ENCODE results near the gene NR4A2. TPM values are rescaled to one million over a fixed set of nuclear protein-coding genes. Genes with fewer than 3 reads are reported as not detected.

NR4A2 gene
- total RNA-seq, 2 donors from 2014 or later: 27.5 to 36.1 TPM

DNA sequence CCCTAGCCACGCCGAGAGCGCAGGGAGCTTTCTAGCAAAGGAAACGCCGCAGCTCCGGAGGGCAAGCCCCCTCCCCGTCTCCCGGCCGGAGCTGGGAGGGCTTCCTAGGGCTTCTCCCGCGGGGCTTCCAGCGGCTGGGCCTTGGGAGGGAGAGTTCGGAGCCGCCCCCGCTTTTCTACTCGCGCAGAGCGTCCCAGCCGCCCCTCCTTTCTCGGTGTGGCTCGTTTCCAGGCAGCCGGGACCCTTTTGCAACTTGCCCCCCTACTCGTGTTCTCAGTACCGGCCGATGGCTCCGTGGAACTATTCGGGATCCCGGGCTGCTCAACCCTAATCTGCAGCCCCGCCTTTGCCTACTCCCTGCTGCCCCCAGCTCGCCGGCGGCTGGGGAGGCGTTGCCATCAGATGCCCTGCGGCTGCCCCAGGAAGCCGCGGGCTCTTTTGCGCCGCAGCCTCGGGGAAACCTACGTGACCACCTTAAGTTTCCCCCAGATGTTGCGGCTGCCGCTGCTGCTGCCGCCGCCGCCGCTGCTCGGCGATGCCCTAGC, 1.5 kb upstream of the NR4A2 start:
- H3K4me3 Mint-ChIP-seq: peak overlapping the region; percentile 96 to 98
- DNase-seq (peak in 1 of 2 donors; percentile 81), ATAC-seq (replicated peaks in 1 of 2) (peak; percentile 23 to 35)
- H3K27me3 Mint-ChIP-seq (ENCODE audit: low read depth): peaks cover 13% of the 10 kb centered on the region
- peaks cover 14 to 18% of the 10 kb centered on the region in 2 donors for H3K36me3 Mint-ChIP-seq (ENCODE audit: insufficient read depth in 2 of 2)
- H3K9me3 Mint-ChIP-seq: no peaks in the 10 kb centered on the region
- H3K4me1 Mint-ChIP-seq (ENCODE audit: low read depth): peaks cover 71% of the 10 kb centered on the region
- peak overlapping the region; percentile 97 for H3K27ac Mint-ChIP-seq

DNA sequence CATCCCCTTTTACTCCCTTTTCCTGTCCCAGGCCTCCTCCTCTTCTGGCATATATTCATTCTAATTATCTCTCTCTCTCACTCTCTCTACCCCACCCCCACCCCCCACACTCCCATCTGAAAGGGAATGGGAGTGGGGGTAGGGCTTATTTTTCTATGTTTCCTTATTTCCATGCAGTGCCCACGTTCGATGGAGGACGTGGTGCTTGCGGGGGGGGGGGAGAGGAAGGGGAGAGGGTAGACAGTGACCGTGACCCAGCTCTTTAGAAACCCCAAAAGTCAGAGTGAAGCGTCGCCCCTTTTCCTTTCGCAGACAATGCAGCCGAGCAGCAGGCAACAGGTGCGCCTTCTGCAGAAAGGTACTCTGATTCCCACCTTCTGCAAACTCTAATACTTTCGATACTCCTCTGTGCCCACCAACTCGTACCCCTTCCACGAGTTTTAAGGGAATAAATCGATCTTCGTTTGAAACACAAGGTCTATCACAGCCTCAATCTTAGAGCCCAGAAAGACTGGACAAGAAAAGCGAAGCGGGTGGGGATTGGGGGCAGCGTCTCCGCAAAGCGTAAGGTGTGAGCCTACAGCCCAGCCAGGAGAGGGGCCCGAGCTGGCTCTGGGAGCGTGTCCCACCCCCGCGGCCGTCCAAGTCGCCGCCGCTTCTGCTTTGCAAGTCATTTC, 891 bp upstream of the NR4A2 start:
- peaks cover 13% of the 10 kb centered on the region for H3K27me3 Mint-ChIP-seq (ENCODE audit: low read depth)
- peak; percentile 16 for ATAC-seq (replicated peaks in 1 of 2)
- H3K4me1 Mint-ChIP-seq (ENCODE audit: low read depth): peaks cover 70% of the 10 kb centered on the region
- no peaks in the 10 kb centered on the region for H3K9me3 Mint-ChIP-seq
- H3K27ac Mint-ChIP-seq: peak overlapping the region; percentile 97
- DNase-seq: peak; percentile 75 to 76
- peak overlapping the region; percentile 96 to 98 for H3K4me3 Mint-ChIP-seq
- H3K36me3 Mint-ChIP-seq (ENCODE audit: insufficient read depth in 2 of 2): peaks cover 18 to 20% of the 10 kb centered on the region in 2 donors

DNA sequence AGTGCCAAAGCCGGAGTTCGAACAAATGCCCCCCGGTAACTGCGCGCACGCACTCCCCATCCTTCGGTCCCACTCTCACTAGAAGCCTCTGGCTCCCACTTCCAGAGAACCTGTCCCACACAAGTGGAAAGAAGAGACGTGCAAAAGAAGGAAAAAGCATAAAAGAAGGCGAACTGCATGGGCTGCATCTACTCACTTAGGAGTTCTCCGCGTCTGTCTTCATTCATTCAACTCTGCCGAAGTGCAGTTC, 312 bp downstream of the NR4A2 start:
- peaks cover 70% of the 10 kb centered on the region for H3K4me1 Mint-ChIP-seq (ENCODE audit: low read depth)
- H3K27ac Mint-ChIP-seq: peak overlapping the region; percentile 97
- H3K4me3 Mint-ChIP-seq: peak overlapping the region; percentile 96 to 98
- peaks cover 13% of the 10 kb centered on the region for H3K27me3 Mint-ChIP-seq (ENCODE audit: low read depth)
- no peaks in the 10 kb centered on the region for H3K9me3 Mint-ChIP-seq
- ATAC-seq (replicated peaks in 1 of 2): peak in 1 of 2 donors; percentile 8
- H3K36me3 Mint-ChIP-seq (ENCODE audit: insufficient read depth in 2 of 2): peaks cover 18 to 24% of the 10 kb centered on the region in 2 donors
- DNase-seq: no peak

DNA sequence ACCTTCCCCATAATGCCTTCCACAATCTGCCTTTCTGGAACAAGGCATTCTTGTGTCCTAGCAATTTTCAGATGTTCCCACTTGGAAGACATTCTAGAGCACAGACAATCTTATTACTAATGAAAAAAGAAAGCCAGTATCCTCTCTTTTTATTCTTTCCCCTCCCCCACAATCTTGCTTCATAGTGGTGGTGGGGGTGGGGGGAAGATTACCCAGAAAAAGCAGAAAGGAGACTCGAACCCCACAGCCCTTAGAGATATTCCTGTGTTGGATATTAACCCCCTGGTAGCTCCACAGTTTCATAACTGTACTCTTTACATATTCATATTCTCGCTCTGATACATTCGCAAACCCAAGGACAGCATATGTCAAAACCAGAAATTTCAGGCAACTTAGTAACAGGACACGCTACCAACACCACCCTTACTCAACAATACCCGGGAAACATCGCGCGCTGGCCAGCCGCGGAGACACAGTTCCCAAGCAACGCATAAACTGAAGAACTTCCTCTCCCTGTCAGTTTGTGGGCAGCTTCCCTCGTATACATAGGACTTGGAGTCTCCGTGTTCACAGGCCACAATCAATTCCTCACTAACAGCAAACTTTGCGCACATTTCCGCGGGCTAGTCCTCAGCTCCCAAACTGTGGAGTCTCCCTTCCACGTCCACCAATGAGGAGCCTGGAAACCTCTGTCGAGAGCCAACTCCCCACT, 793 bp downstream of the NR4A2 start:
- Mint-ChIP-seq H3K27me3 (ENCODE audit: low read depth) (peaks cover 13% of the 10 kb centered on the region), H3K27ac (peak overlapping the region; percentile 97), H3K4me1 (ENCODE audit: low read depth) (peaks cover 70% of the 10 kb centered on the region), H3K4me3 (peak overlapping the region; percentile 96 to 98), H3K9me3 (no peaks in the 10 kb centered on the region), H3K36me3 (ENCODE audit: insufficient read depth in 2 of 2) (peaks cover 18 to 27% of the 10 kb centered on the region in 2 donors)
- peak; percentile 13 to 28 for ATAC-seq (replicated peaks in 1 of 2)
- DNase-seq: peak; percentile 60 to 65

DNA sequence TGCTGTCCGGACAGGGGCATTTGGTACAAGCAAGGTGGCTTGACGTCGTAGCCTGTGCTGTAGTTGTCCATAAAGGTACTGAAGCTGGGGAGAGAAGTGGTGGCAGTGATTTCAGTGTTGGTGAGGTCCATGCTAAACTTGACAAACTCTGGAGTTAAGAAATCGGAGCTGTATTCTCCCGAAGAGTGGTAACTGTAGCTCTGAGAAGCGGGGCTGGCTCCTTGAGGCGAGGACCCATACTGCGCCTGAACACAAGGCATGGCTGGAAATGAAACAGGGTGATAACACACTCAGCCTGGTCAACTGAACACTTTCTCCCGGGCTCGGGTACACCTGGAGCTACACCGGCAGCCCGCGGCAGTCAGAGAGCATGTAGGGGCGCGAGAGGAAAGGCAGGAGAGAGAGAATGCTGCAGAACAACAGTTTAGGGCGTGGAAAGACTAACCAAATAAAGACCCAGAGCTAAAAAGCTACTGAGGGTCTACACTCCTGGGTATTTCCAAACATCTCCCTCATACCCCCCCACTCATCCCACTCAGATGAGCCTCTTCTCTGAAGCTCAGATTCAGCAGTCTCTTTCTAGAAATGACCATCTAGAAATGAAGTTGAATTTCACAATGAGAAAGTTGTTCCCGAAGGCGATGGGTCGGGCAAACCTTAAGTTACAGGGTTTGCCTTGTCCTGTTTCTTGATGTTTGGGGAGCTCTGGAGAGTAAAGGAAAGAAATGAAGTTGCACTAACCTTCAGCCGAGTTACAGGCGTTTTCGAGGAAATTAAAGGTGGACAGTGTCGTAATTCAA, 2.4 kb downstream of the NR4A2 start:
- H3K9me3 Mint-ChIP-seq: no peaks in the 10 kb centered on the region
- H3K4me3 Mint-ChIP-seq: peak overlapping the region; percentile 96 to 98
- ATAC-seq (replicated peaks in 1 of 2): no peak
- peaks cover 25 to 39% of the 10 kb centered on the region in 2 donors for H3K36me3 Mint-ChIP-seq (ENCODE audit: insufficient read depth in 2 of 2)
- no peak for DNase-seq
- peaks cover 20% of the 10 kb centered on the region for H3K27me3 Mint-ChIP-seq (ENCODE audit: low read depth)
- no peak overlapping the region for H3K27ac Mint-ChIP-seq
- H3K4me1 Mint-ChIP-seq (ENCODE audit: low read depth): peaks cover 62% of the 10 kb centered on the region

DNA sequence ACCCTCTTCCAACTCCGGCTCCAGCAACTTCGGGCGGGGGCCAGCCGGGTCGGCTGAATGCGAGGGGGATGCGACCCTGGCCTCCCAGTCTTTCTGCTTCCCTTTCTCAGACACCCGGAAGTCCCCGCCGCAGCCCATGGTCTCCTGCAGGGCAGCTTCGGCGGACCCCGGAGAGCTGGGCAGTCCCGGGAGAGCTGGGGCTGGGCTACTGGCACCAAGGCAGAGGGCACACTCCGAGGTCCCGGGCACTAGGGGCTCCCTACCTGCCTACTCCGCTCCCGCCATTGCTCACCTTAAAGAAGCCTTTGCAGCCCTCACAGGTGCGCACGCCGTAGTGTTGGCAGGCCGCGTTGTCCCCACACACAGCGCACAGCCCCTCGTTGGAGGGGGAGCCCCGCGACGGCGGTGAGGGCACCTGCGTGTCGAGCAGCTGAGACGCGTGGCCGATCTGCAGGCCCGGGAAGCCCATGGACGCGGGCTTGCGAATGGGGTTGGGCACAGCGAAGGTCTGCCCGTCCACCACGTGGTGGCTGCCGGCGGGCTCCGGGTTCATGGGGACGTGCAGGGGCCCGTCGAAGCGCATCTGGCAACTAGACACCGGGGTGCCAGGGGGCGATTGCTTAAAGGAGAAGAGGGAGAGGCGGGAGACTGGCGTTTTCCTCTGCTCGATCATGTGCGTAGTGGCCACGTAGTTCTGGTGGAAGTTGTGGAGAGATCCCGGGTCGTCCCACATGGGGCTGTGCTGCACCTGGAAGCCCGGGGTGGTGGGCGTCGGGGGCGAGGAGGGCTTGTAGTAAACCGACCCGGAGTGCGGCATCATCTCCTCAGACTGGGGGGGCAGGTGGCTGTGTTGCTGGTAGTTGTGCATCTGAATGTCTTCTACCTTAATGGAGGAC, 3.2 kb downstream of the NR4A2 start:
- ATAC-seq (replicated peaks in 1 of 2) (no peak), DNase-seq (no peak)
- peaks cover 20% of the 10 kb centered on the region for H3K27me3 Mint-ChIP-seq (ENCODE audit: low read depth)
- H3K4me1 Mint-ChIP-seq (ENCODE audit: low read depth): peaks cover 55% of the 10 kb centered on the region
- H3K4me3 Mint-ChIP-seq: peak overlapping the region; percentile 96 to 98
- no peak overlapping the region for H3K27ac Mint-ChIP-seq
- no peaks in the 10 kb centered on the region for H3K9me3 Mint-ChIP-seq
- peaks cover 26 to 40% of the 10 kb centered on the region in 2 donors for H3K36me3 Mint-ChIP-seq (ENCODE audit: insufficient read depth in 2 of 2)

DNA sequence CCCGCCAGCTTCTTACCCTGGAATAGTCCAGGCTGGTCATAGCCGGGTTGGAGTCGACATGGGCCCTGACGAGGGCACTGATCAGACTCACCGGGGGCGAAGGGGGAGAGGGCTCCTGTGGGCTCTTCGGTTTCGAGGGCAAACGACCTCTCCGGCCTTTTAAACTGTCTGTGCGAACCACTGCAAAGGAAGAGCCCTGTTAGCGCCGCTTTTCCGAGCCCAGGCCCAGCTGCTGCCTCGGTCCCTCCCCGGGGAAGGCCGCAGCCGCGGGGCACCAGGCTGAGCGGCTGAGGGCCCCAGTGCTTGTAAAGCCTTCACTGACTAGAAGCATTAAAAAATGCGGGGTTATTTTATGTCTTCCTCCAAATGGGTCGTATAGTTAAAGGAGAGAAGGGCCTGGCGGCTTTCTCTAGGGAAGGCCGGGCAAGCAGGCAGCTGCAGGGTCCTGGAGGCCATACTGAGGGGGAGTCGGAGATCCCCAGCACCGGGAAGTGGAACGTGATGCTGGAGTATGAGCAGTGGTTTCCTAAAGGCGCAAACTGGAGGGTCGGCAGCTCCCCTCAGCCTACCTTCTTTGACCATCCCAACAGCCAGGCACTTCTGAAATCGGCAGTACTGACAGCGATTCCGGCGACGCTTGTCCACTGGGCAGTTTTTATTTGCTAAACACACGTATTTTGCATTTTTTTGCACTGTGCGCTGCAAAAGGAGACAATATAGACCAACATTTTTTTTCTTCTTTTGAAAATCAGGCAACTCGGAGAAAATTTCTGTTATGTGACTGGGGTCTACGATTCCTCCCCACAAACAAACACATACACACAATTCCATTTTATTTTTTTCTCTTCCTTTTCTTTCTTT, 4.5 kb downstream of the NR4A2 start:
- H3K4me3 Mint-ChIP-seq: peak overlapping the region; percentile 96 to 98
- H3K27ac Mint-ChIP-seq: no peak overlapping the region
- H3K4me1 Mint-ChIP-seq (ENCODE audit: low read depth): peaks cover 50% of the 10 kb centered on the region
- H3K27me3 Mint-ChIP-seq (ENCODE audit: low read depth): peaks cover 25% of the 10 kb centered on the region
- peaks cover 23 to 40% of the 10 kb centered on the region in 2 donors for H3K36me3 Mint-ChIP-seq (ENCODE audit: insufficient read depth in 2 of 2)
- ATAC-seq (replicated peaks in 1 of 2): no peak
- no peaks in the 10 kb centered on the region for H3K9me3 Mint-ChIP-seq
- DNase-seq: no peak

DNA sequence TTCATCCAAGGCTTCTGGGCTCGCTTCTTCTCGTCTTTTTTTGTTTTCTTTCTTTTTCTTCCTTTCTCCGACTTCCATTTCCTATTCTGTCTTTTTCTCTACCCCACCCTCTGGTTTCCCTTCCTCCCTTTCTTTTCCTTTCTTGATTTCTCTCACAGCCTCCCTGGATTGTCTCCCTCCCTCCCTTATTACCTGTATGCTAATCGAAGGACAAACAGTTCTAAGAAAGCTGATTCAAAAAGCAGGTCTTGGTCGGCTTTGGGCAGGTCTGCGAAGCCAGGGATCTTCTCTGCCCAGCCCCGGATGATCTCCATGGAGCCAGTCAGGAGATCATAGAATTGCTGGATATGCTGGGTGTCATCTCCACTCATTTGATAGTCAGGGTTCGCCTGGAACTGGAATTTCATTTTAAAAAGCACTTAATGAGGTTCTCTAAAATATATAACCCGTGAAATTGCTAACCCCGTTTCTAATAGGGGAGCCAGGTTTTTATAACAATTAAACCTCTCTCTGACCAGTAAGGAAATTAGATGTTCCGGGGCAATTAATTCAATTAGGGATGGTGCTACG, 5.9 kb downstream of the NR4A2 start:
- no peak overlapping the region for H3K4me3 Mint-ChIP-seq
- no peak for ATAC-seq (replicated peaks in 1 of 2)
- no peaks in the 10 kb centered on the region for H3K9me3 Mint-ChIP-seq
- H3K27me3 Mint-ChIP-seq (ENCODE audit: low read depth): peaks cover 40% of the 10 kb centered on the region
- peaks cover 18 to 38% of the 10 kb centered on the region in 2 donors for H3K36me3 Mint-ChIP-seq (ENCODE audit: insufficient read depth in 2 of 2)
- H3K4me1 Mint-ChIP-seq (ENCODE audit: low read depth): peaks cover 50% of the 10 kb centered on the region
- no peak overlapping the region for H3K27ac Mint-ChIP-seq
- DNase-seq: no peak

DNA sequence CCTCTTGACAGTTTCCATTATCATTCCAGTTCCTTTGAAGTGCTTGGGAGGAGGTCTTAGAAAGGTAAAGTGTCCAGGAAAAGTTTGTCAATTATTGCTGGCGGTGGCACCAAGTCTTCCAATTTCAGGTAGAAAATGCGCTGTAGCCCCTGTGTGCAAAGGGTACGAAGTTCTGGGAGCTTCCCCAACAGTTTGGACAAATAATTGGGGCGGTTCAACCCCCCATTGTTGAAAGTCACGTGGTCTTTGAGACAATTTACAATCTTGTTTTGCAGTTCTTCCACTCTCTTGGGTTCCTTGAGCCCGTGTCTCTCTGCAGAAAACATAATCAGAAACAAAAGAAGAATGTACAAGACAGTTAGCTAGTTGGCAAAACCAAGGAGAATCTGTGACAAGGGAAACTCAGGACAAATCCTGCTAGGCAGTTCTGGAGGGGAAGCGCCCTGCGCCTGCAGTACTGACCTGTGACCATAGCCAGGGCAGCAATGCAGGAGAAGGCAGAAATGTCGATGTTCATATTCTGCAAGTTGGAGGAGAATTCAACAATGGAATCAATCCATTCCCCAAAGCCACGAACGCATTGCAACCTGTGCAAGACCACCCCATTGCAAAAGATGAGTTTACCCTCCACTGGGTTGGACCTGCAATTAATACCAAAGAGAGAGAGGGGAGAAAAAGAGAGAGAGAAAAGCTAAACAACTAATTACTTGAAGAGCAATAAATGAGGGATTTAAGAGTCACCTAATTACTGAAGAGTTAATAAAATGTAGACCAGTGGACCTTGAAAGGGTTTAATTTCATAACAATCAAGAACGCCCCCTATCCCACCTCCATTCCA, 6.6 kb downstream of the NR4A2 start:
- peaks cover 47% of the 10 kb centered on the region for H3K27me3 Mint-ChIP-seq (ENCODE audit: low read depth)
- no peak for ATAC-seq (replicated peaks in 1 of 2)
- H3K9me3 Mint-ChIP-seq: no peaks in the 10 kb centered on the region
- DNase-seq: no peak
- no peak overlapping the region for H3K27ac Mint-ChIP-seq
- peaks cover 16 to 37% of the 10 kb centered on the region in 2 donors for H3K36me3 Mint-ChIP-seq (ENCODE audit: insufficient read depth in 2 of 2)
- H3K4me3 Mint-ChIP-seq: no peak overlapping the region
- H3K4me1 Mint-ChIP-seq (ENCODE audit: low read depth): peaks cover 50% of the 10 kb centered on the region

DNA sequence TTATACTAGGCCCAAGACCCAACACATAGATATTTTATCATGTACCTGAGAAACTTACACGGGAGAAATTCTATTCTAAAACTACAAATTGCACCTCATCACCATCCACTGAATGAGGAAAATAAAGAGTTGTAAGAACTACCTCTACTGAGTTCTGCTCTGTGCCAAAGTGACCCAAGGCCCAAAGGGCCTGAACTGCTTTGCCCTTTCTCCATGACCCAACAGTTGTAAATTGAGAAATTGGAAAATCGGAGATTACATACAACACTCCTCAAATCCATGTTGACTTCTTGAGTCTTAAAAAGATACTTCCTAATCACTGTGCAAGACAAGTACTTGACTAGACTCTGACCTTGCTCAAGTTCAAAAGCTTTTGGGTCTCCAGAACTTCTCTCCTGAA, 8.8 kb downstream of the NR4A2 start:
- ATAC-seq (replicated peaks in 1 of 2) (no peak), DNase-seq (no peak)
- H3K9me3 Mint-ChIP-seq: no peaks in the 10 kb centered on the region
- H3K27ac Mint-ChIP-seq: no peak overlapping the region
- H3K36me3 Mint-ChIP-seq (ENCODE audit: insufficient read depth in 2 of 2): peaks cover 10 to 24% of the 10 kb centered on the region in 2 donors
- peaks cover 42% of the 10 kb centered on the region for H3K4me1 Mint-ChIP-seq (ENCODE audit: low read depth)
- no peak overlapping the region for H3K4me3 Mint-ChIP-seq
- H3K27me3 Mint-ChIP-seq (ENCODE audit: low read depth): peaks cover 54% of the 10 kb centered on the region
